WTC11 (cell line): ENCODE measurements around the gene SPNS1. TPM values are rescaled to one million over a fixed set of nuclear protein-coding genes. Genes with fewer than 3 reads are reported as not detected.

Experiments
- ATAC-seq: fragments of 200-7000 bp; cut with Tn5 transposase; 2 replicates; pipeline ENCODE4 v1.10.0; 2021; ENCODE audit warnings: mild to moderate bottlenecking, moderate library complexity
- CTCF ChIA-PET: fragments of 300-600 bp; sonication (Branson Sonifier 250); formaldehyde crosslinking; loops from one replicate; lab custom pipeline; 2021; ENCODE audit warnings: antibody characterized with exemption; lab: Charles Lee
- POLR2A ChIA-PET: fragments of 350-600 bp; sonication (Branson Sonifier 250); formaldehyde crosslinking; loops from one replicate; lab custom pipeline; 2021; ENCODE audit warnings: antibody characterized with exemption; lab: Charles Lee
- DNase-seq: peaks from one replicate; pipeline ENCODE4 v3.0.0; 2021; ENCODE audit warnings: low spot score
- H3K27ac Mint-ChIP-seq: 2 replicates; pipeline ENCODE4 v1.8.0; 2021; ENCODE audit warnings: mixed read lengths
- H3K27me3 Mint-ChIP-seq: 2 replicates; pipeline ENCODE4 v1.8.0; 2021; ENCODE audit warnings: low read depth, mild to moderate bottlenecking, moderate library complexity, mixed read lengths
- H3K36me3 Mint-ChIP-seq: 2 replicates; pipeline ENCODE4 v1.8.0; 2021; ENCODE audit warnings: mixed read lengths
- H3K4me1 Mint-ChIP-seq: 2 replicates; pipeline ENCODE4 v1.8.0; 2022; ENCODE audit warnings: mixed read lengths
- H3K4me3 Mint-ChIP-seq: 2 replicates; pipeline ENCODE4 v1.8.0; 2021; ENCODE audit warnings: mild to moderate bottlenecking, moderate library complexity, mixed read lengths
- H3K9me3 Mint-ChIP-seq: 2 replicates; pipeline ENCODE4 v1.8.0; 2021; ENCODE audit warnings: mixed read lengths
- ATF1 ChIP-seq: sonication (generic); formaldehyde crosslinking; IDR thresholded peaks from 2 replicates; pipeline ENCODE4 v1.8.1; 2023; ENCODE audit warnings: mild to moderate bottlenecking, moderate library complexity, missing genetic modification reagents
- CREB1 ChIP-seq: sonication (generic); formaldehyde crosslinking; IDR thresholded peaks from 2 replicates; pipeline ENCODE4 v1.8.0; 2023; ENCODE audit warnings: mild to moderate bottlenecking, missing genetic modification reagents
- ERG ChIP-seq: fragments of 250-450 bp; sonication (Bioruptor Pico); IDR thresholded peaks from 2 replicates; pipeline ENCODE4 v1.8.0; 2021; ENCODE audit warnings: mild to moderate bottlenecking
- ESRRA ChIP-seq: sonication (generic); formaldehyde crosslinking; IDR thresholded peaks from 2 replicates; pipeline ENCODE4 v1.8.1; 2022; ENCODE audit warnings: mild to moderate bottlenecking, missing genetic modification reagents, borderline replicate concordance
- FOXK1 ChIP-seq: sonication (generic); formaldehyde crosslinking; IDR thresholded peaks from 2 replicates; pipeline ENCODE4 v1.8.0; 2022; ENCODE audit warnings: mild to moderate bottlenecking, moderate library complexity, missing genetic modification reagents
- GRHL2 ChIP-seq: fragments of 250-450 bp; sonication (Bioruptor Pico); IDR thresholded peaks from 2 replicates; pipeline ENCODE4 v1.8.0; 2022; ENCODE audit warnings: mild to moderate bottlenecking, moderate library complexity; ENCODE audit not compliant: insufficient replicate concordance, severe bottlenecking
- GTF2I ChIP-seq: fragments of 250-450 bp; sonication (Bioruptor Pico); conservative IDR thresholded peaks from 2 replicates; pipeline ENCODE4 v1.4.0; 2021; ENCODE audit warnings: mild to moderate bottlenecking
- IRF1 ChIP-seq: sonication (generic); formaldehyde crosslinking; IDR thresholded peaks from 2 replicates; pipeline ENCODE4 v1.8.0; 2023; ENCODE audit warnings: missing genetic modification reagents
- NR3C1 ChIP-seq: sonication (generic); formaldehyde crosslinking; conservative IDR thresholded peaks from 2 replicates; pipeline ENCODE4 v1.8.1; 2023; ENCODE audit warnings: low read depth, mild to moderate bottlenecking, missing genetic modification reagents
- OVOL2 ChIP-seq: fragments of 250-450 bp; sonication (Bioruptor Pico); IDR thresholded peaks from 2 replicates; pipeline ENCODE4 v1.9.0; 2021; ENCODE audit warnings: mild to moderate bottlenecking, borderline replicate concordance
- PRRX2 ChIP-seq: fragments of 250-450 bp; sonication (Bioruptor Pico); IDR thresholded peaks from 2 replicates; pipeline ENCODE4 v1.8.0; 2021; ENCODE audit warnings: mild to moderate bottlenecking
- TEAD4 ChIP-seq: sonication (generic); formaldehyde crosslinking; IDR thresholded peaks from 2 replicates; pipeline ENCODE4 v1.8.0; 2022; ENCODE audit warnings: mild to moderate bottlenecking, missing genetic modification reagents
- ZNF281 ChIP-seq: sonication (generic); formaldehyde crosslinking; IDR thresholded peaks from 2 replicates; pipeline ENCODE4 v1.8.0; 2023; ENCODE audit warnings: mild to moderate bottlenecking, missing genetic modification reagents
- ZNF396 ChIP-seq: fragments of 250-450 bp; sonication (Bioruptor Pico); IDR thresholded peaks from 2 replicates; pipeline ENCODE4 v1.8.0; 2021; ENCODE audit warnings: mild to moderate bottlenecking, moderate library complexity, borderline replicate concordance
- total RNA-seq: library from RNA; stranded (reverse); gene quantifications from 3 replicates; pipeline ENCODE4 v1.2.3, GENCODE V29; 2021
- TF ChIP-seq, protein P1 (sequence below): sonication (generic); formaldehyde crosslinking; IDR thresholded peaks from 2 replicates; pipeline ENCODE4 v1.8.0; 2022; ENCODE audit warnings: missing genetic modification reagents

Gene SPNS1
- total RNA-seq, 1 experiment from 2014 or later = 64.4 TPM

DNA sequence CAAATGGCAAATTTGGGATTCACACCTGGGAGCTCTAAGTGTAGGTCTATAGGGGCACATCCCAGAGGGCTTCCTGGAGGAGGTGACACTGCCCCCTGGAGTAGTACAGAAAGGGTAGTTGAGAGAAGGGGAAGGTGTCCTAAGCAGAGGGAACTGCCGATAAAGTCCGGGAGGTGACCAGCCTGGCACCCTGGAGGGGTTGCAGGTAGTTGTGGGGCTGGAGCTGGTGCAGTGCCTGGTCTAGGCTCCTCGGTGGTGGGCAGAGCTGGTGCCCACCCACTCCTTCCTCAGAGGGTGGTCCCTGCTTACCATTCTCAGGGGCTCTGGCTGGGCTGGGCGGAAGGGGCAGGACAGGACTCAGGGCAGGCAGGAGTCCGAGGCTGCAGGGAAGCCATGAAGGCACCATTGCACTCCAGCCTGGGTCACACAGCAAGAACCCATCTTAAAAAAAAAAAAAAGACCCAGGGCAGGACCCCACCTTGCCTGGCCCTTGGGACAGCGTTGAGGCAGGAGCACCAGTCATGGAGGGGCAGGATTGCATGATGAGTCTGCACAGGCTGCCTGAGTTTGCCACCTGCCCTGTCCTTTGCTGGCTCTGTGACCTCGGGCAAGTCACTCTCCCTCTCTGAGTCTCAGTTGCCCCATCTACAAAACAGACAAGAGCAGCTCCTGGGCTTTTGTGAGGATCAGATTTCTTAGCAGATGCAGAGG, 54.0 kb downstream of the SPNS1 start:
- no peak for DNase-seq
- no peaks in the 10 kb centered on the region for H3K36me3 Mint-ChIP-seq
- H3K4me3 Mint-ChIP-seq = no peak overlapping the region
- no peak overlapping the region for H3K27ac Mint-ChIP-seq
- peak; percentile 38; the same call in 1 of the 2 replicates for ATAC-seq
- ChIA-PET CTCF (interaction anchor here (0.6 to 1.9 kb wide), 6 partner anchors 11 to 175 kb away, joined by 3 to 15 read pairs (median 6); partner anchors contain the start of gene SPNS1), POLR2A (no interaction called here)
- no peaks in the 10 kb centered on the region for H3K9me3 Mint-ChIP-seq
- peaks cover 13% of the 10 kb centered on the region for H3K4me1 Mint-ChIP-seq
- TF ChIP-seq ZNF281 (CRISPR knock-in tag) (no peak), ESRRA (CRISPR knock-in tag) (no peak), PRRX2 (CRISPR knock-in tag) (no peak), FOXK1 (CRISPR knock-in tag) (no peak), TEAD4 (CRISPR knock-in tag) (no peak), IRF1 (CRISPR knock-in tag) (no peak), ATF1 (no peak)
- TF ChIP-seq, protein P1, sequence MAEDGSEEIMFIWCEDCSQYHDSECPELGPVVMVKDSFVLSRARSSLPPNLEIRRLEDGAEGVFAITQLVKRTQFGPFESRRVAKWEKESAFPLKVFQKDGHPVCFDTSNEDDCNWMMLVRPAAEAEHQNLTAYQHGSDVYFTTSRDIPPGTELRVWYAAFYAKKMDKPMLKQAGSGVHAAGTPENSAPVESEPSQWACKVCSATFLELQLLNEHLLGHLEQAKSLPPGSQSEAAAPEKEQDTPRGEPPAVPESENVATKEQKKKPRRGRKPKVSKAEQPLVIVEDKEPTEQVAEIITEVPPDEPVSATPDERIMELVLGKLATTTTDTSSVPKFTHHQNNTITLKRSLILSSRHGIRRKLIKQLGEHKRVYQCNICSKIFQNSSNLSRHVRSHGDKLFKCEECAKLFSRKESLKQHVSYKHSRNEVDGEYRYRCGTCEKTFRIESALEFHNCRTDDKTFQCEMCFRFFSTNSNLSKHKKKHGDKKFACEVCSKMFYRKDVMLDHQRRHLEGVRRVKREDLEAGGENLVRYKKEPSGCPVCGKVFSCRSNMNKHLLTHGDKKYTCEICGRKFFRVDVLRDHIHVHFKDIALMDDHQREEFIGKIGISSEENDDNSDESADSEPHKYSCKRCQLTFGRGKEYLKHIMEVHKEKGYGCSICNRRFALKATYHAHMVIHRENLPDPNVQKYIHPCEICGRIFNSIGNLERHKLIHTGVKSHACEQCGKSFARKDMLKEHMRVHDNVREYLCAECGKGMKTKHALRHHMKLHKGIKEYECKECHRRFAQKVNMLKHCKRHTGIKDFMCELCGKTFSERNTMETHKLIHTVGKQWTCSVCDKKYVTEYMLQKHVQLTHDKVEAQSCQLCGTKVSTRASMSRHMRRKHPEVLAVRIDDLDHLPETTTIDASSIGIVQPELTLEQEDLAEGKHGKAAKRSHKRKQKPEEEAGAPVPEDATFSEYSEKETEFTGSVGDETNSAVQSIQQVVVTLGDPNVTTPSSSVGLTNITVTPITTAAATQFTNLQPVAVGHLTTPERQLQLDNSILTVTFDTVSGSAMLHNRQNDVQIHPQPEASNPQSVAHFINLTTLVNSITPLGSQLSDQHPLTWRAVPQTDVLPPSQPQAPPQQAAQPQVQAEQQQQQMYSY (CRISPR knock-in tag) = no peak
- no peaks in the 10 kb centered on the region for H3K27me3 Mint-ChIP-seq

DNA sequence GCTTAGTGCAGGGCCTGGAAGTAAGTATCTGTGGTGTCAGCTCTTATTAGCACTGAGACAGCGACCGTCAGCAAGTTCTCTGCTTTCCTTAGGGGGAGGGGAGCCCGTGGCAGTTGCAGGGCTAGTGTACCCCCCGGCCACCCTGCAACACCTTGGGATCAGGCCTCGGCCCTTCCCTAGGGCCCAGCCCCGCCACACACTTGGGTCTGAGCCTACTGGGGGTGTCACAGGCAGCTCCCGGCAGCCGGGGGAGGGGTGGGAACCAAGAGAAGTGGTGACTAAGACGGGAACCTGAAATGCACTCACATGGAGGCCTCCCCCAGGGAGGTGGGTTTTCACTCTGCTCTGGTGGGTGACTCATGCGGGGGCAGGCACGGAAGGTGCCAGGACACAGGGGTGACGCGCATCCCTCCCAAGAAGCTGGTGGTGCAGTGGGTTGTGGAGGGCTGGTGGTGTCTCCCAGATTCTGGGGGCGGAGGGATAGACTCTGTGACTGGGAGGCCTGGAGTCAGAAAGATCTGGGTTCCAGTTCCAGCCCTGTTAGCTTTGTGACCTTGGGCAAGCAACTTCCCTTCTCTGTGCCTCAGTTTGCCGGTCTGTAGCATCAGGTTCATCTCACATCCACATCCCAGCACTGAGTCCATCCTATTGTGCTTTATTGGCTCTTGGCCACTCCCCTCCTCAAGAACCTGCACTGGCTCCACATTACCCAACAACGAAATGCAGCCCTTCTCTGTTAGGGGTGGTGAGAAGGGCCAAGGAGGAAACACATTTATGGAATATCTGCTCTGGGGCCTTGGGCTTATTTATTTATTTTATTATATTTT, 54.8 kb downstream of the SPNS1 start:
- ATAC-seq (peak; percentile 61), DNase-seq (peak; percentile 32)
- POLR2A ChIA-PET = no interaction called here
- H3K36me3 Mint-ChIP-seq = no peaks in the 10 kb centered on the region
- no peak overlapping the region for H3K4me3 Mint-ChIP-seq
- H3K27ac Mint-ChIP-seq = no peak overlapping the region
- H3K27me3 Mint-ChIP-seq = no peaks in the 10 kb centered on the region; the same call in 1 of the 2 replicates
- no peaks in the 10 kb centered on the region for H3K9me3 Mint-ChIP-seq
- TF ChIP-seq ERG (CRISPR knock-in tag) (no peak), CREB1 (no peak), NR3C1 (no peak), GTF2I (CRISPR knock-in tag) (peak; percentile 56; the same call in 1 of the 2 replicates), ZNF281 (CRISPR knock-in tag) (0 out of 2 replicates have a peak, but pooled peaks have one; percentile 27), ESRRA (CRISPR knock-in tag) (no peak), GRHL2 (no peak), OVOL2 (CRISPR knock-in tag) (no peak), ZNF396 (CRISPR knock-in tag) (no peak)
- H3K4me1 Mint-ChIP-seq = peaks cover 13% of the 10 kb centered on the region
- CTCF ChIA-PET = interaction anchor here (0.6 to 1.9 kb wide), 4 partner anchors 19 to 176 kb away, joined by 3 to 15 read pairs (median 7); partner anchors contain the start of gene SPNS1
